GM10266 (cell line): ENCODE data around the gene TRAP1.
"Not testable (repeated sequence)": the region's sequence is repeated elsewhere in the genome, so short reads cannot be mapped to it uniquely, and the experiment has no call there.

Experiments used
- DNase-seq: peaks from one replicate; pipeline ENCODE4 v3.0.0; 2012; ENCODE audit errors: extremely low spot score
- TF ChIP-seq, protein P1 (sequence below): IDR thresholded peaks from 2 replicates; pipeline ENCODE4 v1.5.1; 2012; ENCODE audit warnings: mild to moderate bottlenecking, low read depth; ENCODE audit not compliant: control insufficient read depth, insufficient read depth; ENCODE audit errors: missing control alignments

TRAP1 gene

DNA sequence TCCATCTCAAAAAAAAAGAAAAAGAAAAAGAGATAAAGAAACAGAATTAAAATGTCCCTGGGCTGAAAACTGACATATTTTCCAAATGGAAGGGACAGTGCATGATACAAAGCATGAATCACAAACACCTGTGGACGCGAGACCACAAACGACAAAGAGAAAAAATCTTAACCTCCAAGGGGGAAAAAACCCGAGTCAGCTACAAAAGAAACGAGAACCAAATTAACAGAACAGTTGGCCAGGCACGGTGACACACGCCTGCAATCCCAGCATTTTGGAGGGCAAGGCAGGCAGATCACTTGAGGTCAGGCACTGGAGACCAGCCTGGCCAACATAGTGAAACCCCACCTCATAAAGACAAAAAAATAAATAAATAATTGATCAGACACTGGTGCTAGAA is 1.9 kb downstream of the TRAP1 start:
- no peak for DNase-seq
- TF ChIP-seq, protein P1, sequence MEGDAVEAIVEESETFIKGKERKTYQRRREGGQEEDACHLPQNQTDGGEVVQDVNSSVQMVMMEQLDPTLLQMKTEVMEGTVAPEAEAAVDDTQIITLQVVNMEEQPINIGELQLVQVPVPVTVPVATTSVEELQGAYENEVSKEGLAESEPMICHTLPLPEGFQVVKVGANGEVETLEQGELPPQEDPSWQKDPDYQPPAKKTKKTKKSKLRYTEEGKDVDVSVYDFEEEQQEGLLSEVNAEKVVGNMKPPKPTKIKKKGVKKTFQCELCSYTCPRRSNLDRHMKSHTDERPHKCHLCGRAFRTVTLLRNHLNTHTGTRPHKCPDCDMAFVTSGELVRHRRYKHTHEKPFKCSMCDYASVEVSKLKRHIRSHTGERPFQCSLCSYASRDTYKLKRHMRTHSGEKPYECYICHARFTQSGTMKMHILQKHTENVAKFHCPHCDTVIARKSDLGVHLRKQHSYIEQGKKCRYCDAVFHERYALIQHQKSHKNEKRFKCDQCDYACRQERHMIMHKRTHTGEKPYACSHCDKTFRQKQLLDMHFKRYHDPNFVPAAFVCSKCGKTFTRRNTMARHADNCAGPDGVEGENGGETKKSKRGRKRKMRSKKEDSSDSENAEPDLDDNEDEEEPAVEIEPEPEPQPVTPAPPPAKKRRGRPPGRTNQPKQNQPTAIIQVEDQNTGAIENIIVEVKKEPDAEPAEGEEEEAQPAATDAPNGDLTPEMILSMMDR, result no peak

DNA sequence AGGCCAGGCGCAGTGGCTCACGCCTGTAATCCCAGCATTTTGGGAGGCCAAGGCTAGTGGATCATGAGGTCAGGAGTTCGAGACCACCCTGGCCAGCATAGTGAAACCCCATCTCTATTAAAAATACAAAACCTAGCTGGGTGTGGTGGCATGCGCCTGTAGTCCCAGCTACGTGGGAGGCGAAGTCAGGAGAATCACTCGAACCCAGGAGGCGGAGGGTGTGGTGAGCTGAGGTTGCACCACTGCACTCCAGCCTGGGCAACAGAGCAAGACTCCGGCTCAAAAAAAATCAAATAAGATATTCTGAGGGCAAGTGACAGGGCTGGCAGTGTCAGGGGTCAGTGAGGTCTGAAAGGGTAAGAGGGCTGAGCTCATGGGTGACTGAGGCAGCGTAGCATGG is 2.9 kb downstream of the TRAP1 start:
- DNase-seq, result not testable (repeated sequence)

DNA sequence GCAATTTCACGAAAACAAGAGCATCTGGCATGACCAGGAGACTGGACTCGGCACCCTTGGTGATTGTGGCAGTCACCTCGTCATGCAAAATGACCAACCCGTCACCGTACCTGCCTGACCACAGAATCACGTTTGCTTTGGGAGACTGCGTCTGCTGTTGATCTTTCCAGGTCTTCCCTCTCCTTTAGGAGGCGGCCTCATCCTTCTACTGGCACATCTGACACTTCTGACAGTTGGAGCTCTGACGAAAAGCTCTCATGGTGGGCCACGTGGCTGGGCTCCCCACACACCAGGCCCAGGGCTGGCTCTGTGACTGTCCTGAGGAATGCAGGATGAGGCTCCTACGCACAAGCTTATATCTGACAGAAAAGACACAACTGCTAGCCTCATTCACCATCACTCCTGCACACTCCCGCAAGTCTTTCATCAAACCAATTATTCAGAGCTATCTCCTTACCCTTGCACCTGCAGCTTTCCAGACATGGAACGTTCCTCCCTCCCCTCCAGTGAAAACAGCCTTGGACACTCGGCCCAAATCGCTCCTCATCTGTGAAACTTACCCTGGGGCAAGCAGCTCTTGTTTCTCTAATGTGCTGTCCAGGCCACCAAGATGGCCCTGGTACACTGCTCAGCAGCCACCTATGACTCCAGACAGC is 3.6 kb downstream of the TRAP1 start:
- no peak for DNase-seq
- TF ChIP-seq, protein P1, result no peak

DNA sequence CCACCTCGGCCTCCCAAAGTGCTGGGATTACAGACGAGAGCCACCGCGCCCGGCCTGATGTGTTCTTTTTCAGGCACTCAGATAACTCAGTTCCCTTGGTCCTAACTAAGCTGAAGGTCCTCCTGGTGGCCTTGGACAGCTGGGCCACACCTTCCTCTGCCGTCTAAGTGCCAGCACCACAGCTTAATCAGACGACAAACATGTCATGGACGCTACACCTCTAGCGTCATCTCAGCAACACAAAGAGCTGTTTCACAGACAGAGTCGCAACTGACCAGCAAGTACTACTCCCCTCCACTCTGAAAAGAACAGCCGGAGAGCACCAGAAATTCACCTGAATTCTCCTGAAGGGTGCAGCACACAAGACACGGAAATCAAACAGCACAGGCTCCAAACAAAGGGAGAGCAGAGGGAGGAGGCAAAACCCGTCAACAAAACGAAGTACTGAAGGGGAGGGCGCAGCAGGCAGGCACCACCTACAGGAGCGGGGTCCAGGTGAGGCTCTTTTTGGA is 4.4 kb downstream of the TRAP1 start:
- no peak for DNase-seq
- TF ChIP-seq, protein P1, result no peak

DNA sequence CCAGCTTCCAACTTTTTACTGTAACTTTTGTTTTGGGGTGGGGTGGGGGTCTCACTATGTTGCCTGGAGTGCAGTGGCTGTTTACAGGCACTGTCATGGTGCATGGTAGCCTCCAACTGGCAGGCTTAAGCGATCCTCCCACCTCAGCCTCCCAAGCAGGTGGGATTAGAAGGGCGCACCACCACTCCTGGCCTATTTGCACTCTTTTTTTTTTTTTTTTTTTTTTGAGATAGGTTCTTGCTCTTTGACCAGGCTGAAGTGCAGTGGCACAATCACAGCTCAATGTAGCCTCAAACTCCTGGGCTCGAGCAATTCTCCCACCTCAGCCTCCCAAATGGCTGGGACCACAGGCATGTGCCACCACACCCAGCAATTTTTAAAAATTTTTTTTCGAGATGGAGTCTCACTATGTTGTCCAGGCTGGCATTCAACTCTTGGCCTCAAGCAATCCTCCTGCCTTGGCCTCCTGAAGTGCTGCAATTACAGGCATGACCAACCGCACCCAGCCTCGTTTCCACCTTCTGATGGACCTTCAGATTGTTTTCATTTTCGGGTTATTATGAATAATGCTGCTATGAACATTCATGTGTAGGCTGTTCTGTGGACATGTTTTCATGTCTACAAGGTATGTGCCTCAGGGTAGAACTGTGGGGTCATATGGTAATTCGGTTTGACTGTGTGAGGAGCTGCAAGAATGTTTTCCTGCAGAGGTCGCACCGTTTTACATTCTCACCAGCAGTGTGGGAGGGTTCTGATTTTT is 10.9 kb downstream of the TRAP1 start:
- TF ChIP-seq, protein P1, result no peak

DNA sequence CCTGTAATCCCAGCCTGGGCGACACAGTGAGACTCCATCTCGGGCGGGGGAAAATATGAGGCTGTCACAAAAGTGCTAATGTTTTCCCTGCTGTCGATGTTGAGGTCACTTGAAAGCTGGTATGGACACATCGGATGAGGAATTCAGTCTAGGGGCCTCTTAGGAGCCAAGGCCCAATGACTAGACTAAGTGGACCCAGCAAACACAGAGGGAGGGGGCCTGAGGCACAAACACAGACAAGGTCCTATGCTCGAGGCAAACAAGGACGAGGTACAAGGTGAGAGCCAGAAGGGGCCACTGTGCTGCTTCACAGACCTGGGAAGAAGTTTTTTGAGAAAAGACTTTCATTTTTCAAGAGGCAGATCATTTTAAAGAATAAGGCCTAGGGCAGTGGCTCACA is 15.2 kb downstream of the TRAP1 start:
- DNase-seq, result no peak
- TF ChIP-seq, protein P1, result no peak

More for the DNA sequence above, 10.9 kb downstream of the TRAP1 start:
- DNase-seq, result no peak

DNA sequence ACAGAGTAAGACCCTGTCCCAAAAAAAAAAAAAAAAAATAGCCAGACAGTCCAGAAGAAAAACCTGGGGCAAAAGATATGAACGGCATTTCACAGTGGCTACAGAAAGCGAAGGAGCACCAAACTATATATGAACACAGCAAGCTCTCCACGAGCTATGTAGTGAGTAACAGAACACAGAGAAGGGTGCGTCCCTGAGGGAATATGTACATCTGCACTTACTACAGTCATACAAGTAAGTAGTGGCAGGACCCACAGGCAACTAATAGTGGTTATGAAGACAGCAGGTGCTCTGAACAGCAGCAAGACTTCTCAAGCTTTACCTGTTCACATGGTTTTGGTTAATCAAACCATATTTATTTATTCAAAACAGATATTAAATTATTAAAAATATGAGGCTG is 15.8 kb downstream of the TRAP1 start:
- DNase-seq, result no peak
- TF ChIP-seq, protein P1, result no peak

DNA sequence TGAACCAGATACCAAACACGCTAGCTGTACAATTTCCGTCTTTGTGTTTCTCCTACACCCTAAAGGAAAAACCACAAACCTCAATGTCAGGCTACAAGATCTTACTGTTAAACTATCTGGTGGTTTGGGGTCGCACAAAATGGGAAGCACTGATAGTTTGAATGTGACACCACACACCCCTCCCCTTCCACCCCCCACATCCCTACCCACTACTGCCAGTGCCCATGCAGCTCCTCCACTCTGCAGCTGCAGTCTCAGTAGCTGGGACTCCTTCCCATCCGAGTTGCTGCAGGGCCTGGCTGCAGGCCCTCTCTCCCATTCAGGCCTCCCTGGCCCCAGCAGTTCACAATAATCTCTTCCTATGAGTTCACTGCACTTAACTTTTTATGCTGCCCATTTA is 18.4 kb downstream of the TRAP1 start:
- TF ChIP-seq, protein P1, result no peak

More for the DNA sequence above, 18.4 kb downstream of the TRAP1 start:
- DNase-seq, result no peak
